Calu3 (cell line): ENCODE data around the gene TBC1D1. TPM values are rescaled to one million over a fixed set of nuclear protein-coding genes. Genes with fewer than 3 reads are reported as not detected.

Experiments
- BruUV-seq: library from RNA; stranded (reverse); fragments of 400-500 nt; replicated peaks from 2 replicates; lab custom pipeline; 2021; lab: Mats Ljungman, UMichigan
- CTCF ChIA-PET: fragments of 300-600 bp; sonication (Branson Sonifier 250); formaldehyde crosslinking; loops from one replicate; lab custom pipeline; 2022; ENCODE audit warnings: antibody characterized with exemption; lab: Charles Lee
- DNase-seq: peaks from one replicate; pipeline ENCODE4 v3.0.0; 2022
- H3K27ac Mint-ChIP-seq: one replicate; pipeline ENCODE4 v1.8.0; 2022; ENCODE audit warnings: mixed read lengths; ENCODE audit not compliant: unreplicated experiment
- H3K27me3 Mint-ChIP-seq: one replicate; pipeline ENCODE4 v1.8.0; 2022; ENCODE audit warnings: mixed read lengths; ENCODE audit not compliant: unreplicated experiment
- H3K36me3 Mint-ChIP-seq: one replicate; pipeline ENCODE4 v1.8.0; 2022; ENCODE audit warnings: mild to moderate bottlenecking, moderate library complexity, mixed read lengths; ENCODE audit not compliant: insufficient read depth, unreplicated experiment
- H3K4me1 Mint-ChIP-seq: one replicate; pipeline ENCODE4 v1.8.0; 2022; ENCODE audit warnings: mild to moderate bottlenecking, low read depth, mixed read lengths; ENCODE audit not compliant: unreplicated experiment
- H3K4me3 Mint-ChIP-seq: one replicate; pipeline ENCODE4 v1.8.0; 2022; ENCODE audit warnings: mild to moderate bottlenecking, low read depth, moderate library complexity, mixed read lengths; ENCODE audit not compliant: unreplicated experiment
- H3K9me3 Mint-ChIP-seq: one replicate; pipeline ENCODE4 v1.8.0; 2022; ENCODE audit warnings: low read depth, mixed read lengths; ENCODE audit not compliant: unreplicated experiment
- CTCF ChIP-seq: fragments of 200-600 bp; IDR thresholded peaks from one replicate; pipeline ENCODE4 v1.8.0; 2022; ENCODE audit warnings: antibody characterized with exemption; ENCODE audit not compliant: unreplicated experiment
- intact Hi-C: fragments of 100-400 bp; cut with micrococcal nuclease; formaldehyde crosslinking; loops from one replicate; pipeline ENCODE4 v1.10.0; 2022; ENCODE audit not compliant: unreplicated experiment
- total RNA-seq: library from RNA; stranded (reverse); gene quantifications from 2 replicates; pipeline ENCODE4 v1.2.3, GENCODE V29; 2022

Gene TBC1D1
- total RNA-seq, 1 experiment from 2014 or later, result 39.8 TPM

GRCh38 chr4:37990731-37991245 lies 99.9 kb downstream of the TBC1D1 start:
- DNase-seq, result no peak
- Mint-ChIP-seq H3K27me3 (no peaks in the 10 kb centered on the region), H3K27ac (no peak overlapping the region), H3K9me3 (no peaks in the 10 kb centered on the region), H3K4me3 (no peak overlapping the region), H3K36me3 (no peaks in the 10 kb centered on the region), H3K4me1 (peaks cover 22% of the 10 kb centered on the region)
- CTCF ChIA-PET, result interaction anchor here (0.6 kb wide), 1 partner anchor 875 kb away, joined by 3 read pairs; no protein-coding TSS in a partner anchor
- no TSS peak for BruUV-seq
- intact Hi-C loops, result no loop called here
- TF ChIP-seq CTCF, result no peak

- Mint-ChIP-seq H3K27me3 (no peaks in the 10 kb centered on the region), H3K4me3 (no peak overlapping the region), H3K4me1 (peaks cover 22% of the 10 kb centered on the region), H3K27ac (no peak overlapping the region), H3K9me3 (no peaks in the 10 kb centered on the region), H3K36me3 (no peaks in the 10 kb centered on the region)
- BruUV-seq, result no TSS peak
- intact Hi-C loops, result no loop called here
- no peak for DNase-seq
- TF ChIP-seq CTCF, result no peak
- CTCF ChIA-PET, result no interaction called here
These were observed 100.9 kb downstream of the TBC1D1 start for GRCh38 chr4:37991623-37992410.

- no peak for TF ChIP-seq CTCF
- H3K4me3 Mint-ChIP-seq, result no peak overlapping the region
- DNase-seq, result no peak
- no peak overlapping the region for H3K27ac Mint-ChIP-seq
- no TSS peak for BruUV-seq
- H3K27me3 Mint-ChIP-seq, result no peaks in the 10 kb centered on the region
- H3K36me3 Mint-ChIP-seq, result no peaks in the 10 kb centered on the region
- H3K9me3 Mint-ChIP-seq, result no peaks in the 10 kb centered on the region
- intact Hi-C loops, result no loop called here
- CTCF ChIA-PET, result no interaction called here
- peaks cover 18% of the 10 kb centered on the region for H3K4me1 Mint-ChIP-seq
These were observed 102.9 kb downstream of the TBC1D1 start for GRCh38 chr4:37993806-37994205.

- no peak for DNase-seq
- BruUV-seq, result no TSS peak
- Mint-ChIP-seq H3K27ac (no peak overlapping the region), H3K4me3 (no peak overlapping the region), H3K9me3 (no peaks in the 10 kb centered on the region), H3K4me1 (peaks cover 11% of the 10 kb centered on the region), H3K36me3 (no peaks in the 10 kb centered on the region), H3K27me3 (no peaks in the 10 kb centered on the region)
- intact Hi-C loops, result no loop called here
- no peak for TF ChIP-seq CTCF
- CTCF ChIA-PET, result no interaction called here
These were observed 103.7 kb downstream of the TBC1D1 start for GRCh38 chr4:37994569-37994968.
